CD4-positive, alpha-beta T cell treated with Interleukin-1 beta for 1 hour (primary cell): ENCODE measurements around the gene PDS5A.
A peak's percentile ranks its signal among the peaks of the same experiment; 100 is the strongest.
"Not testable (repeated sequence)": the region's sequence is repeated elsewhere in the genome, so short reads cannot be mapped to it uniquely, and the experiment has no call there.

ENCODE experiments used
- DNase-seq, 2 donors: peaks; one replicate each; pipeline ENCODE4 v3.0.0-alpha.2; 2020 to 2022

Gene PDS5A

DNA sequence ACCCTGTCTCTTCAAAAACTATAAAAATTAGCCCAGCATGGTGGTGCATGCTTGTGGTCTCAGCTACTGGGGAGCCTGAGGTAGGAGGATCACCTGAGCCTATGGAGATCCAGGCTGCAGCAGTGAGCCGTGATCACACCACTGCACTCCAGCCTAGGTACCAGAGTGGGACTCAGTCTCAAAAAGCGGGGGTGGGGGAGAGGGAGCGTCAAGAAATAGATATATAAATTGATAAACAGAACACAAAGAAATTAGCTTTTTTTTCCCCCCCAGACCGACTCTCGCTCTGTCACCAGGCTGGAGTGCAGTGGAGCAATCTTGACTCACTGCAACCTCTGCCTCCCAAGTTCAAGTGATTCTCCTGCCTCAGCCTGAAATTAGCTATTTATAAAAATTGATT, 14.1 kb downstream of the PDS5A start:
- DNase-seq = no peak

DNA sequence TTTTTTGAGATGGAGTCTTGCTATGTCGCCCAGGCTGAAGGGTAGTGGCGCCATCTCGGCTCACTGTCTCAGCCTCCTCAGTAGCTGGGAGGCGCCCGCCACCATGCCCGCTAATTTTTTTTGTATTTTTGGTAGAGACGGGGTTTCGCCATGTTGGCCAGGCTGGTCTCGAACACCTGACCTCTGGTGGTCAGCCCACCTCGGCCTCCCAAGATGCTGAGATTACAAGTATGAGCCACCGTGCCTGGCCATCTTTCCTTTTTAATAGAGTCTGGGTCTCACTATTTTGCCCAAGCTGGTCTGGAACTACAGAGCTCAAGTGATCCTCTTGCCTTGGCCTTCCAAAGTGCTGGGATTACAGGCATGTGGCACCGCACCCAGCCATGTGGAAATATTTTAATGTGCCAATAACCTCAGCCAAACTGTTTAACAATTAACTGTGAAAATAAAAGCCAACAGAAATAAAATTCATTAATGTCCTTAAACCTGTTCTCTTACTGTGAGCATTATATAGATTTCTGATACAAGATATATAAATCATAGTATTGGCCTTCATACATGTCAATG, 16.3 kb downstream of the PDS5A start:
- no peak for DNase-seq

GRCh38 chr4:39950861-39951481, 26.7 kb downstream of the PDS5A start:
- DNase-seq = no peak

GRCh38 chr4:39947963-39948362, 29.7 kb downstream of the PDS5A start:
- DNase-seq = no peak

- DNase-seq = no peak
Observed at GRCh38 chr4:39947417-39947816, 30.3 kb downstream of the PDS5A start.

DNA sequence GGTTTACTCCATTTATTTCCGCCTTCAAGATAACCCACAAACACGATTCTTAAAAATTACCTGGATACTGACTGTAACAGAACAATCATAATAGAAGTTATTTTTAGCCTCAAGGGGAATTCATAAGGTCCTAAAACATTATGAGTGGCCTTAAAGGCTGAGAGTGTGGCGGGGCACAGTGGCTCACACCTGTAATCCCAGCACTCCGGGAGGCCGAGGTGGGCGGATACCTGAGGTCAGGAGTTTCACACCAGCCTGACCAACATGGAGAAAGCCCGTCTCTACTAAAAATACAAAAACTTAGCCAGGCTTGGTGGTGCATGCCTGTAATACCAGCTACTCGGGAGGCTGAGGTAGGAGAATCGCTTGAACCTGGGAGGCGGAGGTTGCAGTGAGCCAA, 33.5 kb downstream of the PDS5A start:
- not testable (repeated sequence) for DNase-seq

- no peak for DNase-seq
Observed at GRCh38 chr4:39942507-39942906, 35.2 kb downstream of the PDS5A start.

DNA sequence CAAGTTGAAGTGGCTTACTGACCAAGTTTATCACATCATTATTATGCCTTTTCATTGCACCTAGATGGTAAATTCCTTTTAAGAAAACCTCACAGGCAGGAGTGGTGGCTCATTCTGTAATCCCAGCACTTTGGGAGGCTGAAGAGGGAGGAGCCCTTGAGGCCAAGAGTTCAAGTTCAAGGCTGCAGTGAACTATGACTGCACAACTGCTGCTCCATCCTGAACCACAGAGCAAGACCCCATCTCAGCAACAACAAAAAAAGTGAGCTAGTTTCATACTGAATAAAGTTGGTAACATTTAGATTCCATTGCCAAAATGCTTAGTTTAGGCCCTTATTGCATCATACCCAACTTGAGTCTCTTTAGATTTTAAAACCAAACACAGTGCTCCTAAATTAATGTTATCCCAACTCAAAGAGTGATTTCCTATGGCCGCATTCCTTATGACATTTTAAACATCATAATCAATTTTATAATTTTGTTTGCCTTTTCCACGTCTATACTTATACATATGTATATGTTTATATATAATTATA, 36.0 kb downstream of the PDS5A start:
- DNase-seq = no peak

DNA sequence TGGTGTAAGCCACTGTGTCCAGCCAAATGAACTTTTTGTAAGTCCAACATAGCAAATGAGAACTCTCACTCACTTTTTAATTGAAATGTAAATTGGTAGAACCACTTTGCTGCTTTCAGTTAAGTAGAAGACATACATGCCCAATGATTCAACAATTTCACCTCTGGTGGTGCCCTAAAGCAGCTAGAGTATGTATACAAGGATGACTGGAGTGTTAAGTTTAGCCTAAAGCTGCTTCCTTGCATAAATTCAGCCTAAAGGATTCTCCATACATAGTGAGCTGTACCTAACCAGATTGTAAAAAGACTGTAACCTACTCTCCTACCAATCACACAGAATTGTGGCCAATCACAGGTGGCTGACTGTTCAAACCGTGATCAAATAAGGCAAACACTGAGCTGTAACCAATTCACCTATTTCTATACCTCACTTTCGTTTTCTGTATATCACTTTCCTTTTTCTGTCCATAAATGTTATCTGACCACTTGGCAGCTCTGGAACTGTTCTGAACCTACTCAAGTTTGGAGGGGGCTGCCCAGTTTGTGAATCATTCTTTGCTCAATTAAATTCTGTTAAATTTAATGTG, 39.9 kb downstream of the PDS5A start:
- peak in 1 of 2 donors; percentile 12 for DNase-seq

GRCh38 chr4:39936565-39937418, 40.9 kb downstream of the PDS5A start:
- no peak for DNase-seq

GRCh38 chr4:39933671-39934590, 43.8 kb downstream of the PDS5A start:
- DNase-seq = no peak

GRCh38 chr4:39932776-39933402, 44.8 kb downstream of the PDS5A start:
- DNase-seq = peak in 1 of 2 donors; percentile 47

DNA sequence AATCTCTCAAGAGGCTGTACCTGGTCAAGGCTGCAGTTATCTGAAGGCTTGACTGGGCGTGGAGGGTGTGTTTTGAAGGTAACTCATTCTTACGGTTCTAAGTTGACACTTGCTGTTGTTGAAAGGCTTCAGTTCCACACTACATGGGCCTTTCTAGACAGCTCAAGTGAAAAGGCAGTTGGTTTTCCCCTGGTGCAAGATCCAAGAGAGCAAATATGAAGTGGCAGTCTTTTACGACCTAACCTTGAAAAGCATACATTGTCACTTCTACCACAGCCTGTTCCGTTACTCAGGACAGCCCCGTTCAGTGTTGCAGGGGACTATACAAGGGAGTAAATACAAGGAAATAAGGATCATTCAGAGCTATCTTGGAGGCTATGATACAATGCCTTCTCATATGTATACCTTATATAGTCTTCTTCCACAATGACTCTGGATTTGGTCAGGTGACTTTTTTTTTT, 46.2 kb downstream of the PDS5A start:
- peak in 1 of 2 donors; percentile 18 for DNase-seq

GRCh38 chr4:39928538-39928937, 49.2 kb downstream of the PDS5A start:
- no peak for DNase-seq

DNA sequence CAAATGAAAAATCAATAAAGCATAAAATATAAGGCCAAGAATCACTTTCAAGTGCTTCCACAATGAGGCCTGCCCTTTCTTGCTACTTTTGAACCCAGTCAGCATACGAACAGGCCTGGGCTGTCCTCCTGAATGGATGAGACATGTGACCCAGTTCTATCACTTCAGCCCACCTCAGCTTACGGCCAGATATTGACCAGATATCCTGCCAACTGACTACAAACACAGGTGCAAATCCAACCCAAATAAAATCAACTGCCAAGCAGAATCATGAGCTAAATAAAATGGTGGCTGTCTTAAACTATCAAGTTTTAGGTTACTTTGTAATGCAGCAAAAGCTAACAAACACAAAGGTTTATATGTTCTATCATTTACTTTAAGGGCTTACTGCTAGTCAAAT, 53.7 kb downstream of the PDS5A start:
- no peak for DNase-seq

- no peak for DNase-seq
Observed at GRCh38 chr4:39922399-39922798, 55.3 kb downstream of the PDS5A start.

DNA sequence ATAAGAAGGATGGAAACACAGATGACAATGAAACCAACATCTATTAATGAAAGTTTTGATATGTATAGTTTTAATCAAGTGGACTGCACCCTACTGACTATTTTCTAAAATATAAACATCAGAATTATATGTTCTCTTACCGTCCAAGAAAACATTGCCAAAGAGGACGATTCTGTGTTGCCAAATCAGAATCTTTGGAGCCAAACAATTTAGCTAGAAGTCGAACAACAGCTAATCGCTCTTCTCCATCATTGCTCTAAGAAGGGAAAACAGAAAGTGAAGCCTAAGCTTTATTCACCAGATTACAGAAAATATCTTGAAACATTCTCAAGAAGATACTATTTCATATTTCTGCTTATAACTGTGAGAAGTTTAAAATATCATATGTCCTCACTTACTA, 64.2 kb downstream of the PDS5A start:
- DNase-seq = no peak

DNA sequence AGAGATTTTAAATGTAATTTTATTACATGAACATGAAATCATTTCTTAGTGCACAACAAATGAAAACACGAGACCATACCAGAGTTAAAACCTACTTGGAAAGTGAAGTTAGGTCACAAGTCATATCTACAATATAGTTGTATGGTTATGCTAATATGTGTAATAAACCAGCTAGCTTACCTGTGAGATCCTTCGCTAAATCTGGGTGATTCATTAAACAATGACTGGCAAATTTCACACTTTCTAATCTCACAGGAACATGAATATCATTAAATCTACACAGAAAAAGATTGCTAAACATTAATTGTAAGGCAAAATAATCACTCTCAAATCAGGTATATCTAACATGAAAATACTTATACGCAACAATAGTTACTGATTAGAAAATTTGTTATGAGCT, 67.6 kb downstream of the PDS5A start:
- DNase-seq = no peak

DNA sequence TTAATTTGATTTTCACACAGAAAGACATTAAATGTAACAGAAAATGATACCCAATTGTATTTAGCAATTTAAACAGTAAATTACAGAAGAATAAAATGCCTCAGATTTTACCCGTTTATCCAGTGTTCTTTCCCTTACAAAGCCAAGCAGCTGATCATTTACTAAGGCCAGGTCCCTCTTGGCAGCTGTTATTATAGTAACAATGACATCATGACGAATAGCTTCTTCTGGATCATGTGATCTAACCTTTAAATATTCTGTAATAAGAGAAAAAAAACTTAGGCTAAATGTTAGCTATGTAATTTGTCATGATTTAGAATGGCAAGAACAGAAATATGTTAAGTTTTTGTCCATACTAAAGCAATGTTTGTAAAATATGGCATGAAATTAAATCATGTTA, 69.4 kb downstream of the PDS5A start:
- no peak for DNase-seq

- DNase-seq = no peak
Observed at GRCh38 chr4:39905656-39906055, 72.1 kb downstream of the PDS5A start.

DNA sequence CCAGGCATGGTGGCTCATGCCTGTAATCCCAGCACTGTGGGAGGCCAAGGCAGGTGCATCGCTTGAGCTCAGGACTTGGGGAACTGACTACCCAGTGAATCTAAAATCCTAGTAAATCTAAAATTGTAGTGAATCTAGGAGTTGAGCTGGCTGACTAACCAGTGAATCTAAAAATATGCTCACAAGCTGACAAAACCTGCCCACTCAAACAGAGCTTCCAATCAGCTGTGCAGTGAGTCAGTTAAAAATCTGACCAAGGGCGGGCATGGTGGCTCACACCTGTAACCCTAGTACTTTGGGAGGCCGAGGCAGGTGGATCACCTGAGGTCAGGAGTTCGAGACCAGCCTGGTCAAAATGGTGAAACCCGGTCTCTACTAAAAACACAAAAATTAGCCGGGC, 72.7 kb downstream of the PDS5A start:
- DNase-seq = not testable (repeated sequence)

- no peak for DNase-seq
Observed at GRCh38 chr4:39900966-39901365, 76.7 kb downstream of the PDS5A start.
